K562 (cell line): Measurements from ENCODE around the gene SLC40A1. TPM values are rescaled to one million over a fixed set of nuclear protein-coding genes. Genes with fewer than 3 reads are reported as not detected.
A peak's percentile ranks its signal among the peaks of the same experiment; 100 is the strongest.

Experiments used
- ATAC-seq: fragments of 200-7000 bp; cut with Tn5 transposase; 3 replicates; pipeline ENCODE4 v1.9.1; 2020; ENCODE audit warnings: moderate library complexity
- BruUV-seq: library from RNA; stranded (reverse); fragments of 400-500 nt; replicated peaks from 2 replicates; lab custom pipeline; 2021; lab: Mats Ljungman, UMichigan
- CTCF ChIA-PET: fragments of 300-600 bp; formaldehyde crosslinking; extraction: SDS; loops from one replicate; lab custom pipeline; 2021; ENCODE audit warnings: low intra/inter-chr PET ratio; lab: Yijun Ruan, JAX
- POLR2A ChIA-PET: fragments of 300-600, 350-650 bp; sonication (Branson Sonifier 250); formaldehyde crosslinking; extraction: SDS; loops from one replicate; lab custom pipeline; 2021; ENCODE audit warnings: antibody characterized with exemption, inconsistent platforms; lab: Yijun Ruan, JAX
- DNase-seq, 4 experiments: peaks; one replicate each; pipeline versions ENCODE4 v3.0.0 to v3.0.0-alpha.2; 2011 to 2018; ENCODE audit warnings: low spot score in 3 of 4, mixed read lengths in 3 of 4; ENCODE audit errors: extremely low read depth in 1 of 4
- FAIRE-seq: peaks from 2 replicates; lab custom pipeline; 2011; peaks lifted over from hg19 to GRCh38; lab: Jason Lieb, UNC
- H2AFZ ChIP-seq: 2 replicates; pipeline ENCODE4 v1.6.0; 2011; ENCODE audit warnings: low read depth, low read length, control low read depth, inconsistent platforms
- H3K27ac ChIP-seq: fragments of 200-600 bp; 3 replicates; pipeline ENCODE4 v1.8.0; 2011; ENCODE audit warnings: low read depth, mild to moderate bottlenecking, control low read depth, inconsistent platforms, low read length, moderate library complexity, mixed read lengths; ENCODE audit errors: extremely low read depth
- H3K27me3 ChIP-seq, 2 experiments: fragments of 300-600 bp in 1 of 2; 2 replicates in 1 of 2; 3 replicates in 1 of 2; pipeline versions ENCODE4 v1.6.0 to v1.8.0; 2011; ENCODE audit warnings: inconsistent platforms in 2 of 2, low read length in 2 of 2, mild to moderate bottlenecking in 1 of 2, mixed read lengths in 1 of 2, moderate library complexity in 1 of 2; ENCODE audit not compliant: control insufficient read depth in 2 of 2, insufficient read depth in 2 of 2
- H3K36me3 ChIP-seq: fragments of 300-600 bp; 3 replicates; pipeline ENCODE4 v1.8.0; 2011; ENCODE audit warnings: mild to moderate bottlenecking, low read length, inconsistent platforms; ENCODE audit not compliant: control insufficient read depth, insufficient read depth
- H3K4me1 ChIP-seq, 2 experiments: fragments of 200-600 bp in 1 of 2; replicated peaks in 1 of 2; 2 replicates in 1 of 2; 3 replicates in 1 of 2; pipeline versions ENCODE4 v1.5.1 to v1.8.0; 2011; ENCODE audit warnings: inconsistent platforms in 2 of 2, low read length in 2 of 2, mild to moderate bottlenecking in 1 of 2, mixed read lengths in 1 of 2, moderate library complexity in 1 of 2; ENCODE audit not compliant: control insufficient read depth in 2 of 2, insufficient read depth in 2 of 2
- H3K4me2 ChIP-seq: 2 replicates; pipeline ENCODE4 v1.6.1; 2011; ENCODE audit warnings: low read length, control low read depth, inconsistent platforms, mixed read lengths; ENCODE audit not compliant: insufficient read depth
- H3K4me3 ChIP-seq: fragments of 200-600 bp; sonication (generic), shearing (Covaris generic); 2 replicates; pipeline ENCODE4 v1.5.1; 2016; ENCODE audit warnings: control low read depth, inconsistent platforms
- H3K79me2 ChIP-seq: fragments of 200-600 bp; 3 replicates; pipeline ENCODE4 v1.8.0; 2011; ENCODE audit warnings: low read length, inconsistent platforms; ENCODE audit not compliant: control insufficient read depth, insufficient read depth
- H3K9ac ChIP-seq, 2 experiments: 2 replicates each; pipeline versions ENCODE4 v1.6.0 to v1.6.1; 2011; ENCODE audit warnings: low read depth in 2 of 2, low read length in 2 of 2, control low read depth in 1 of 2, inconsistent platforms in 1 of 2, mild to moderate bottlenecking in 1 of 2, mixed read lengths in 1 of 2; ENCODE audit not compliant: insufficient read depth in 1 of 2
- H3K9me1 ChIP-seq: one replicate; pipeline ENCODE4 v1.6.0; 2011; ENCODE audit warnings: inconsistent platforms, mild to moderate bottlenecking, low read length, moderate library complexity; ENCODE audit not compliant: control insufficient read depth, insufficient read depth
- H3K9me3 ChIP-seq: replicated peaks from 2 replicates; pipeline ENCODE4 v1.5.1; 2011; ENCODE audit warnings: low read depth, low read length, inconsistent platforms; ENCODE audit not compliant: control insufficient read depth, insufficient read depth
- H4K20me1 ChIP-seq: replicated peaks from 2 replicates; pipeline ENCODE4 v1.6.1; 2011; ENCODE audit warnings: low read length, inconsistent platforms, mixed read lengths; ENCODE audit not compliant: control insufficient read depth, insufficient read depth
- CCNT2 ChIP-seq: IDR thresholded peaks from 2 replicates; pipeline ENCODE4 v1.6.1; 2011; ENCODE audit warnings: borderline replicate concordance, low read depth, mild to moderate bottlenecking, moderate library complexity, mixed read lengths, low read length; ENCODE audit not compliant: insufficient read length; ENCODE audit errors: extremely low read depth
- CEBPB ChIP-seq: fragments of 450-650 bp; IDR thresholded peaks from 2 replicates; pipeline ENCODE4 v1.6.1; 2016; ENCODE audit warnings: missing genetic modification characterization, missing compliant biosample characterization
- CEBPG ChIP-seq, 3 experiments: fragments of 200-800 bp in 1 of 3; sonication (Bioruptor generic) in 1 of 3; sonication (generic) in 1 of 3; formaldehyde crosslinking in 1 of 3; IDR thresholded peaks in 2 of 3; conservative IDR thresholded peaks in 1 of 3; 2 replicates each; pipeline versions ENCODE4 v1.6.1 to v1.8.0; 2016 to 2022; ENCODE audit warnings: missing compliant biosample characterization in 2 of 3, missing genetic modification characterization in 2 of 3, mild to moderate bottlenecking in 1 of 3, missing genetic modification reagents in 1 of 3
- DPF2 ChIP-seq: fragments of 450-650 bp; IDR thresholded peaks from 2 replicates; pipeline ENCODE4 v1.6.1; 2016
- FOXM1 ChIP-seq, 2 experiments: fragments of 450-650 bp in 1 of 2; sonication (generic) in 1 of 2; formaldehyde crosslinking in 1 of 2; IDR thresholded peaks; 2 replicates each; pipeline versions ENCODE4 v1.6.1 to v1.9.0; 2017 to 2022; ENCODE audit warnings: low read depth in 2 of 2, mild to moderate bottlenecking in 2 of 2, missing genetic modification reagents in 1 of 2, moderate library complexity in 1 of 2
- PURB ChIP-seq: sonication (generic); formaldehyde crosslinking; IDR thresholded peaks from 2 replicates; pipeline ENCODE4 v1.9.0; 2021; ENCODE audit warnings: low read depth, mild to moderate bottlenecking, missing genetic modification reagents
- WGBS: fragments of 100-300 bp; shearing (Covaris generic); methylation state at CpG from one replicate; pipeline ENCODE4 v1.1.6; 2016; ENCODE audit warnings: low coverage, mixed read lengths; ENCODE audit not compliant: insufficient coverage; ENCODE audit errors: missing lambda C conversion rate; 5-methylcytosine and 5-hydroxymethylcytosine counted together
- in situ Hi-C: fragments of 300-500 bp; cut with MboI; formaldehyde crosslinking; loops from 4 replicates; pipeline ENCODE4 v1.15.0; 2018; ENCODE audit warnings: inconsistent platforms, mixed read lengths
- intact Hi-C: fragments of 100-400 bp; cut with micrococcal nuclease; formaldehyde crosslinking; loops from 2 replicates; pipeline ENCODE4 v1.14.2; 2022
- polyA plus RNA-seq, 8 experiments: library from polyadenylated mRNA; depleted of rRNA in 4 of 8; stranded (reverse) in 5 of 8; unstranded in 3 of 8; fragments of >200 nt; fragmentation: Nextera tagmentation in 2 of 8; fragmentation: Illumina TruSeq in 1 of 8; extraction: Ambion mirVana in 2 of 8; extraction: Trizol in 1 of 8; gene quantifications; 2 replicates each; pipeline versions ENCODE4 v1.2.1 to v1.2.3, GENCODE V29; 2011 to 2014; ENCODE audit warnings: inconsistent platforms in 1 of 8, missing spikeins in 1 of 8
- total RNA-seq, 7 experiments: library from RNA; depleted of rRNA in 6 of 7; stranded (reverse); fragments of >200 nt in 6 of 7; fragmentation: Illumina TruSeq in 2 of 7; extraction: Trizol in 2 of 7; gene quantifications; 2 replicates each; pipeline versions ENCODE4 v1.2.1 to v1.2.3, GENCODE V29; 2011 to 2021; ENCODE audit warnings: low replicate concordance in 1 of 7
- TF ChIP-seq, protein P1 (sequence below): fragments of 450-650 bp; formaldehyde crosslinking; IDR thresholded peaks from 2 replicates; pipeline ENCODE4 v1.4.0; 2022; ENCODE audit warnings: mild to moderate bottlenecking, moderate library complexity
- TF ChIP-seq, protein P2 (sequence below): fragments of 250-450 bp; sonication (Bioruptor Pico); IDR thresholded peaks from 2 replicates; pipeline ENCODE4 v1.4.0; 2020; ENCODE audit warnings: borderline replicate concordance

Gene SLC40A1
- total and polyA plus RNA-seq, 9 of the 15 experiments (the other 6 are each of a cell fraction or from before 2014, with no cell fraction given) = 42.2 to 95.9 (median 54.9) TPM

DNA sequence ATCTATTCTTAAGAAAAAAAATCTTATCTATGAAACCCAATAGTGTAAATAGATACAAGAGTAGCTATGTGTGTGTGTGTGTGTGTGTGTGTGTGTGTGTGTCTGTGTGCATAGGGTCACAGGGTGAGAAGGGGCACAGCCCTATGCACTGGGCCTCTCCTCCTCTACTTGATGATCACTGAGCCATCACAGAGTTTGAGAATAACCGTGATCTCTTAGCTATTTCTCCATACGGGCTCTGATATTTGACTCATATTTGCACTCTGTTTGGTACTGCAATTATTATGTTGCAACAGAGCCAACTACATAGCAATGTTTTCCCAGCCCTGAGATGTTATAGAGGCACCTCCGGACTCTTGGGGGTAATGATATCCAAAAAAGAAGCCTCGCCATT is 28.8 kb upstream of the SLC40A1 start:
- Histone ChIP-seq H4K20me1 (no peaks in the 10 kb centered on the region), H3K4me1 (peaks cover 7 to 63% of the 10 kb centered on the region in 2 experiments), H3K4me2 (no peak overlapping the region), H3K79me2 (no peaks in the 10 kb centered on the region), H2AFZ (0 out of 2 replicates have a peak overlapping the region, but pooled peaks have one; percentile 35), H3K27ac (no peak overlapping the region), H3K4me3 (no peak overlapping the region), H3K9ac (no peak overlapping the region), H3K9me3 (no peaks in the 10 kb centered on the region), H3K27me3 (no peaks in the 10 kb centered on the region), H3K36me3 (no peaks in the 10 kb centered on the region; the same call in 2 of the 3 replicates), H3K9me1 (no peaks in the 10 kb centered on the region)
- WGBS = 28% methylated on average over 4 of the region's 4 CpGs
- no TSS peak for BruUV-seq
- ChIA-PET CTCF (no interaction called here), POLR2A (no interaction called here)
- 0 out of 2 replicates have a peak, but pooled peaks have one; percentile 7 for TF ChIP-seq FOXM1 (IDR thresholded peaks at IDR 0.05; ENCODE audit: low read depth)
- no peak for TF ChIP-seq FOXM1 (CRISPR knock-in tag; IDR thresholded peaks at IDR 0.05; ENCODE audit: low read depth)
- 0 out of 2 replicates have a peak, but pooled peaks have one; percentile 15 for TF ChIP-seq DPF2
- TF ChIP-seq, protein P1, sequence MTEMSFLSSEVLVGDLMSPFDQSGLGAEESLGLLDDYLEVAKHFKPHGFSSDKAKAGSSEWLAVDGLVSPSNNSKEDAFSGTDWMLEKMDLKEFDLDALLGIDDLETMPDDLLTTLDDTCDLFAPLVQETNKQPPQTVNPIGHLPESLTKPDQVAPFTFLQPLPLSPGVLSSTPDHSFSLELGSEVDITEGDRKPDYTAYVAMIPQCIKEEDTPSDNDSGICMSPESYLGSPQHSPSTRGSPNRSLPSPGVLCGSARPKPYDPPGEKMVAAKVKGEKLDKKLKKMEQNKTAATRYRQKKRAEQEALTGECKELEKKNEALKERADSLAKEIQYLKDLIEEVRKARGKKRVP (CRISPR knock-in tag) = 0 out of 2 replicates have a peak, but pooled peaks have one; percentile 18
- peak; percentile 22; the same call in 1 of the 2 replicates for TF ChIP-seq CEBPG (CRISPR knock-in tag; IDR thresholded peaks at IDR 0.05)
- TF ChIP-seq CEBPG (tag; conservative IDR thresholded peaks at IDR 0.05 in 1 of 2, IDR thresholded peaks at IDR 0.05 in 1 of 2) = peak in 1 of 2 experiments; percentile 62; a peak in 2 of 4 replicates
- TF ChIP-seq PURB (CRISPR knock-in tag) = no peak
- peak; percentile 39 for TF ChIP-seq CEBPB (tag)
- TF ChIP-seq, protein P2, sequence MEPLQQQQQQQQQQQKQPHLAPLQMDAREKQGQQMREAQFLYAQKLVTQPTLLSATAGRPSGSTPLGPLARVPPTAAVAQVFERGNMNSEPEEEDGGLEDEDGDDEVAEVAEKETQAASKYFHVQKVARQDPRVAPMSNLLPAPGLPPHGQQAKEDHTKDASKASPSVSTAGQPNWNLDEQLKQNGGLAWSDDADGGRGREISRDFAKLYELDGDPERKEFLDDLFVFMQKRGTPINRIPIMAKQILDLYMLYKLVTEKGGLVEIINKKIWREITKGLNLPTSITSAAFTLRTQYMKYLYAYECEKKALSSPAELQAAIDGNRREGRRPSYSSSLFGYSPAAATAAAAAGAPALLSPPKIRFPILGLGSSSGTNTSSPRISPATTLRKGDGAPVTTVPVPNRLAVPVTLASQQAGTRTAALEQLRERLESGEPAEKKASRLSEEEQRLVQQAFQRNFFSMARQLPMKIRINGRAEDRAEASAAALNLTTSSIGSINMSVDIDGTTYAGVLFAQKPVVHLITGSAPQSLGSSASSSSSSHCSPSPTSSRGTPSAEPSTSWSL (CRISPR knock-in tag) = no peak
- no peak for TF ChIP-seq CCNT2
- in situ Hi-C loops = no loop called here
- DNase-seq (no peak), ATAC-seq (peak; percentile 5; the same call in 1 of the 3 replicates), FAIRE-seq (no peak)
- intact Hi-C loops = no loop called here
